GM23338 (cell line): ENCODE data around the gene EFCAB8. TPM values are rescaled to one million over a fixed set of nuclear protein-coding genes. Genes with fewer than 3 reads are reported as not detected.

Source experiments
- ATAC-seq: fragments of 200-7000 bp; cut with Tn5 transposase; 3 replicates; pipeline ENCODE4 v1.9.1; 2020
- DNase-seq: peaks from one replicate; pipeline ENCODE4 v3.0.0-alpha.2; 2015; ENCODE audit warnings: low spot score
- H2AFZ ChIP-seq: fragments of 200-600 bp; sonication (generic); 2 replicates; pipeline ENCODE4 v1.8.0; 2016; ENCODE audit warnings: antibody characterized with exemption, mild to moderate bottlenecking, moderate library complexity
- H3F3A ChIP-seq: fragments of 200-600 bp; sonication (generic); replicated peaks from 2 replicates; pipeline ENCODE4 v1.8.0; 2017; ENCODE audit warnings: antibody characterized with exemption, mixed run types, low read depth
- H3K27ac ChIP-seq: fragments of 200-600 bp; sonication (generic); 2 replicates; pipeline ENCODE4 v1.6.1; 2016; ENCODE audit warnings: low read depth
- H3K27me3 ChIP-seq: fragments of 200-600 bp; sonication (generic); 2 replicates; pipeline ENCODE4 v1.8.0; 2016; ENCODE audit warnings: mild to moderate bottlenecking, mixed run types, moderate library complexity; ENCODE audit not compliant: insufficient read depth
- H3K36me3 ChIP-seq: fragments of 200-600 bp; sonication (generic); 2 replicates; pipeline ENCODE4 v1.8.0; 2016; ENCODE audit warnings: mild to moderate bottlenecking; ENCODE audit not compliant: insufficient read depth
- H3K4me1 ChIP-seq: fragments of 200-600 bp; sonication (generic); 2 replicates; pipeline ENCODE4 v1.8.0; 2016; ENCODE audit warnings: mild to moderate bottlenecking, moderate library complexity; ENCODE audit not compliant: insufficient read depth
- H3K4me2 ChIP-seq: fragments of 200-600 bp; sonication (generic); 2 replicates; pipeline ENCODE4 v1.7.1; 2017; ENCODE audit warnings: mixed run types
- H3K4me3 ChIP-seq: fragments of 200-600 bp; sonication (generic); 2 replicates; pipeline ENCODE4 v1.6.1; 2016; ENCODE audit warnings: mixed run types
- H3K79me2 ChIP-seq: fragments of 200-600 bp; sonication (generic); replicated peaks from 2 replicates; pipeline ENCODE4 v1.8.0; 2017; ENCODE audit warnings: mild to moderate bottlenecking; ENCODE audit not compliant: insufficient read depth
- H3K9me2 ChIP-seq: fragments of 200-600 bp; sonication (generic); 2 replicates; pipeline ENCODE4 v1.8.0; 2017; ENCODE audit not compliant: insufficient read depth
- H4K20me1 ChIP-seq: fragments of 200-600 bp; sonication (generic); replicated peaks from 2 replicates; pipeline ENCODE4 v1.8.0; 2017; ENCODE audit warnings: mild to moderate bottlenecking; ENCODE audit not compliant: insufficient read depth
- H3K27ac Mint-ChIP-seq: 2 replicates; pipeline ENCODE4 v1.8.0; 2020; ENCODE audit warnings: inconsistent platforms, mild to moderate bottlenecking, moderate library complexity, mixed read lengths
- H3K27me3 Mint-ChIP-seq: 3 replicates; pipeline ENCODE4 v1.8.0; 2022; ENCODE audit warnings: low read depth, mild to moderate bottlenecking, moderate library complexity, mixed read lengths, inconsistent platforms; ENCODE audit not compliant: insufficient read depth, poor library complexity
- H3K36me3 Mint-ChIP-seq: 3 replicates; pipeline ENCODE4 v1.8.0; 2021; ENCODE audit warnings: low read depth, mild to moderate bottlenecking, inconsistent platforms, moderate library complexity, mixed read lengths
- H3K4me1 Mint-ChIP-seq: 3 replicates; pipeline ENCODE4 v1.8.0; 2020; ENCODE audit warnings: mild to moderate bottlenecking, inconsistent platforms, mixed read lengths
- H3K4me3 Mint-ChIP-seq: 3 replicates; pipeline ENCODE4 v1.8.0; 2021; ENCODE audit warnings: moderate library complexity, mild to moderate bottlenecking, inconsistent platforms, mixed read lengths
- H3K9me3 Mint-ChIP-seq: 3 replicates; pipeline ENCODE4 v1.8.0; 2020; ENCODE audit warnings: moderate library complexity, mild to moderate bottlenecking, inconsistent platforms, mixed read lengths
- EZH2phosphoT487 ChIP-seq: fragments of 200-600 bp; sonication (generic); IDR thresholded peaks from one replicate; pipeline ENCODE4 v1.8.1; 2018; ENCODE audit warnings: antibody characterized with exemption; ENCODE audit not compliant: unreplicated experiment
- JUNB ChIP-seq: IDR thresholded peaks from one replicate; pipeline ENCODE4 v1.6.1; 2016; ENCODE audit warnings: antibody characterized with exemption; ENCODE audit not compliant: unreplicated experiment
- POLR2AphosphoS5 ChIP-seq: IDR thresholded peaks from 2 replicates; pipeline ENCODE4 v1.6.1; 2016; ENCODE audit warnings: antibody characterized with exemption, low read depth
- ZNF331 ChIP-seq: fragments of 250-450 bp; sonication (Bioruptor Pico); IDR thresholded peaks from 2 replicates; pipeline ENCODE4 v1.5.0; 2020; ENCODE audit warnings: low read depth, mild to moderate bottlenecking, moderate library complexity
- polyA plus RNA-seq: library from polyadenylated mRNA; unstranded; fragments of >200 nt; fragmentation: Nextera tagmentation; extraction: Ambion mirVana; gene quantifications from 2 replicates; pipeline ENCODE4 v1.2.1, GENCODE V29; 2016
- total RNA-seq: library from RNA; depleted of rRNA; stranded (reverse); fragments of >200 nt; shearing (Covaris generic); gene quantifications from 2 replicates; pipeline ENCODE4 v1.2.3, GENCODE V29; 2014
- TF ChIP-seq, protein P1 (sequence below), 2 experiments: fragments of 200-600 bp in 1 of 2; sonication (generic) in 1 of 2; conservative IDR thresholded peaks; 2 replicates each; pipeline versions ENCODE4 v1.5.1 to v1.6.1; 2016 to 2017; ENCODE audit warnings: antibody characterized with exemption in 2 of 2, low read depth in 2 of 2, mild to moderate bottlenecking in 2 of 2, moderate library complexity in 1 of 2
- TF ChIP-seq, protein P2 (sequence below): IDR thresholded peaks from 2 replicates; pipeline ENCODE4 v1.6.1; 2016; ENCODE audit warnings: antibody characterized with exemption
- TF ChIP-seq, protein P3 (sequence below): fragments of 250-450 bp; sonication (Bioruptor Pico); IDR thresholded peaks from 2 replicates; pipeline ENCODE4 v1.5.0; 2020; ENCODE audit warnings: mild to moderate bottlenecking, moderate library complexity
- TF ChIP-seq, protein P4 (sequence below): IDR thresholded peaks from one replicate; pipeline ENCODE4 v1.6.1; 2018; ENCODE audit warnings: antibody characterized with exemption; ENCODE audit not compliant: unreplicated experiment

The EFCAB8 gene
- total and polyA plus RNA-seq, 2 experiments from 2014 or later, result 0.35 TPM; not detected in 1

DNA sequence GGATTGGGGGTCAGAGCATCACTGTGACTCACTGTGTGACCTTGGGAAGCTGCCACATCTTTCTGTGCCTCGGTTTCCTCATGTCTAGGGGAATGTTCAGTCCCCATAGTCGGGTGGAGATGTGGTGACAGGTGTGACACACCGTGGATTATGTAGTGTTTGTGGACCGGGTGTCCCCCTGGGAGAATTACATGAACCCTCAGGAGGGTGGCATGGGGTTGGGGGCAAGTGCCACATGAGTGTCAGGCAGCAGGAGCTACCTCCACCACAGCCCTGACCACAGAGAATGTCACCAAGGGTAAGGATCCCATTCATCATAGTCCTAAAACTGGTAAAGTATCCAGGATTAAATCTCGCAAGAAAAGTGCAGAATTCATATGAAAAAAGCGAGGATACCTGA is 122.3 kb downstream of the EFCAB8 start (continued):
- TF ChIP-seq, protein P1, sequence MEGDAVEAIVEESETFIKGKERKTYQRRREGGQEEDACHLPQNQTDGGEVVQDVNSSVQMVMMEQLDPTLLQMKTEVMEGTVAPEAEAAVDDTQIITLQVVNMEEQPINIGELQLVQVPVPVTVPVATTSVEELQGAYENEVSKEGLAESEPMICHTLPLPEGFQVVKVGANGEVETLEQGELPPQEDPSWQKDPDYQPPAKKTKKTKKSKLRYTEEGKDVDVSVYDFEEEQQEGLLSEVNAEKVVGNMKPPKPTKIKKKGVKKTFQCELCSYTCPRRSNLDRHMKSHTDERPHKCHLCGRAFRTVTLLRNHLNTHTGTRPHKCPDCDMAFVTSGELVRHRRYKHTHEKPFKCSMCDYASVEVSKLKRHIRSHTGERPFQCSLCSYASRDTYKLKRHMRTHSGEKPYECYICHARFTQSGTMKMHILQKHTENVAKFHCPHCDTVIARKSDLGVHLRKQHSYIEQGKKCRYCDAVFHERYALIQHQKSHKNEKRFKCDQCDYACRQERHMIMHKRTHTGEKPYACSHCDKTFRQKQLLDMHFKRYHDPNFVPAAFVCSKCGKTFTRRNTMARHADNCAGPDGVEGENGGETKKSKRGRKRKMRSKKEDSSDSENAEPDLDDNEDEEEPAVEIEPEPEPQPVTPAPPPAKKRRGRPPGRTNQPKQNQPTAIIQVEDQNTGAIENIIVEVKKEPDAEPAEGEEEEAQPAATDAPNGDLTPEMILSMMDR (conservative IDR thresholded peaks at IDR 0.05; ENCODE audit: low read depth in 2 of 2), result no peak
- TF ChIP-seq EZH2phosphoT487, result no peak
- no peak for TF ChIP-seq POLR2AphosphoS5

DNA sequence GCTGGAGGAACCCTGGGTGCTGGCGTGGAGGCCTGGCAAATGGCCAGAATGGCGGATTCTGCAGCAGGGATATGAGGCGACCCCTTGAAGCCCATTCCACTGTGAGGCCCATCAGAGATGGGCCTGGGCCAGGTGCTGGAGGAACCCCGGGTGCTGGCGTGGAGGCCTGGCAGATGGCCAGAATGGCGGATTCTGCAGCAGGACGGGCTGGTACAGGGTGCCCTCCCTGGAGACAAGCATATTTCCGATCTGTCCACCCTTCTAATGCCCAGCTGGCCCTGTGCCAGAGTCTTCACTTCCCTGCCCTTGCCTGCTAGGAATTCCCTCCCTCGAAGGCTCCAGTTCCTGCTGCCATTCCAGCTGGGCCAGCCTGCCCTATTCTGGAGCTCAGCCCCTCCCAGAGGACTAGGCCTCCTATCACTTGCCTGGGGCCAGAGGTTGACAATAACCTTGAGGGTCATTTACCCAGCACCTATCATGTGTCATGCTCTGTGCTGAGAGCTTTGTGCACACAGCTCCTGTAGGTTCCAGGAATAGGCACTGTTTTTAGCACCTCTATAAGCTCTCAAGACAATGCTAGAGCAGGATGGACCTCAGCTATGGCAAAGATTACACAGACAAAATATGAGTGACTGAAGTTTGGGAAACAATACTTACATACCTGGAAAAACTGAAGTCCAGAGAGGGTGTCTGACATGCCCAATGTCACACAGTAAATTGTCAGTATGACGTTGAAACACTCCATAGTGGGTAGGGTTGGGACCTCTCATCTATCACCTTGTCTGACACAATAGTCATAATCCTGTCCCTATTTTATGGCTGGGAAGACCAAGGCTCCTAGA is 124.1 kb downstream of the EFCAB8 start:
- no peak overlapping the region for H3K4me3 Mint-ChIP-seq
- no peak overlapping the region for H3K4me3 ChIP-seq
- H3F3A ChIP-seq, result no peaks in the 10 kb centered on the region
- no peaks in the 10 kb centered on the region for H3K9me3 Mint-ChIP-seq
- ATAC-seq (no peak), DNase-seq (no peak)
- no peak overlapping the region for H3K27ac Mint-ChIP-seq
- peaks cover 10% of the 10 kb centered on the region for H3K27me3 Mint-ChIP-seq
- no peak overlapping the region for H3K27ac ChIP-seq
- no peaks in the 10 kb centered on the region for H3K27me3 ChIP-seq
- H3K4me1 ChIP-seq, result no peaks in the 10 kb centered on the region; the same call in 1 of the 2 replicates
- no peaks in the 10 kb centered on the region for H3K79me2 ChIP-seq
- no peak overlapping the region for H2AFZ ChIP-seq
- H3K4me1 Mint-ChIP-seq, result no peaks in the 10 kb centered on the region; the same call in 2 of the 3 replicates
- no peaks in the 10 kb centered on the region for H3K36me3 Mint-ChIP-seq
- no peak overlapping the region for H3K4me2 ChIP-seq
- no peaks in the 10 kb centered on the region for H3K9me2 ChIP-seq
- no peaks in the 10 kb centered on the region for H3K36me3 ChIP-seq
- no peaks in the 10 kb centered on the region for H4K20me1 ChIP-seq
- TF ChIP-seq JUNB, result no peak
- no peak for TF ChIP-seq EZH2phosphoT487
- TF ChIP-seq, protein P2, sequence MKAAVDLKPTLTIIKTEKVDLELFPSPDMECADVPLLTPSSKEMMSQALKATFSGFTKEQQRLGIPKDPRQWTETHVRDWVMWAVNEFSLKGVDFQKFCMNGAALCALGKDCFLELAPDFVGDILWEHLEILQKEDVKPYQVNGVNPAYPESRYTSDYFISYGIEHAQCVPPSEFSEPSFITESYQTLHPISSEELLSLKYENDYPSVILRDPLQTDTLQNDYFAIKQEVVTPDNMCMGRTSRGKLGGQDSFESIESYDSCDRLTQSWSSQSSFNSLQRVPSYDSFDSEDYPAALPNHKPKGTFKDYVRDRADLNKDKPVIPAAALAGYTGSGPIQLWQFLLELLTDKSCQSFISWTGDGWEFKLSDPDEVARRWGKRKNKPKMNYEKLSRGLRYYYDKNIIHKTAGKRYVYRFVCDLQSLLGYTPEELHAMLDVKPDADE, result no peak
- TF ChIP-seq, protein P3, sequence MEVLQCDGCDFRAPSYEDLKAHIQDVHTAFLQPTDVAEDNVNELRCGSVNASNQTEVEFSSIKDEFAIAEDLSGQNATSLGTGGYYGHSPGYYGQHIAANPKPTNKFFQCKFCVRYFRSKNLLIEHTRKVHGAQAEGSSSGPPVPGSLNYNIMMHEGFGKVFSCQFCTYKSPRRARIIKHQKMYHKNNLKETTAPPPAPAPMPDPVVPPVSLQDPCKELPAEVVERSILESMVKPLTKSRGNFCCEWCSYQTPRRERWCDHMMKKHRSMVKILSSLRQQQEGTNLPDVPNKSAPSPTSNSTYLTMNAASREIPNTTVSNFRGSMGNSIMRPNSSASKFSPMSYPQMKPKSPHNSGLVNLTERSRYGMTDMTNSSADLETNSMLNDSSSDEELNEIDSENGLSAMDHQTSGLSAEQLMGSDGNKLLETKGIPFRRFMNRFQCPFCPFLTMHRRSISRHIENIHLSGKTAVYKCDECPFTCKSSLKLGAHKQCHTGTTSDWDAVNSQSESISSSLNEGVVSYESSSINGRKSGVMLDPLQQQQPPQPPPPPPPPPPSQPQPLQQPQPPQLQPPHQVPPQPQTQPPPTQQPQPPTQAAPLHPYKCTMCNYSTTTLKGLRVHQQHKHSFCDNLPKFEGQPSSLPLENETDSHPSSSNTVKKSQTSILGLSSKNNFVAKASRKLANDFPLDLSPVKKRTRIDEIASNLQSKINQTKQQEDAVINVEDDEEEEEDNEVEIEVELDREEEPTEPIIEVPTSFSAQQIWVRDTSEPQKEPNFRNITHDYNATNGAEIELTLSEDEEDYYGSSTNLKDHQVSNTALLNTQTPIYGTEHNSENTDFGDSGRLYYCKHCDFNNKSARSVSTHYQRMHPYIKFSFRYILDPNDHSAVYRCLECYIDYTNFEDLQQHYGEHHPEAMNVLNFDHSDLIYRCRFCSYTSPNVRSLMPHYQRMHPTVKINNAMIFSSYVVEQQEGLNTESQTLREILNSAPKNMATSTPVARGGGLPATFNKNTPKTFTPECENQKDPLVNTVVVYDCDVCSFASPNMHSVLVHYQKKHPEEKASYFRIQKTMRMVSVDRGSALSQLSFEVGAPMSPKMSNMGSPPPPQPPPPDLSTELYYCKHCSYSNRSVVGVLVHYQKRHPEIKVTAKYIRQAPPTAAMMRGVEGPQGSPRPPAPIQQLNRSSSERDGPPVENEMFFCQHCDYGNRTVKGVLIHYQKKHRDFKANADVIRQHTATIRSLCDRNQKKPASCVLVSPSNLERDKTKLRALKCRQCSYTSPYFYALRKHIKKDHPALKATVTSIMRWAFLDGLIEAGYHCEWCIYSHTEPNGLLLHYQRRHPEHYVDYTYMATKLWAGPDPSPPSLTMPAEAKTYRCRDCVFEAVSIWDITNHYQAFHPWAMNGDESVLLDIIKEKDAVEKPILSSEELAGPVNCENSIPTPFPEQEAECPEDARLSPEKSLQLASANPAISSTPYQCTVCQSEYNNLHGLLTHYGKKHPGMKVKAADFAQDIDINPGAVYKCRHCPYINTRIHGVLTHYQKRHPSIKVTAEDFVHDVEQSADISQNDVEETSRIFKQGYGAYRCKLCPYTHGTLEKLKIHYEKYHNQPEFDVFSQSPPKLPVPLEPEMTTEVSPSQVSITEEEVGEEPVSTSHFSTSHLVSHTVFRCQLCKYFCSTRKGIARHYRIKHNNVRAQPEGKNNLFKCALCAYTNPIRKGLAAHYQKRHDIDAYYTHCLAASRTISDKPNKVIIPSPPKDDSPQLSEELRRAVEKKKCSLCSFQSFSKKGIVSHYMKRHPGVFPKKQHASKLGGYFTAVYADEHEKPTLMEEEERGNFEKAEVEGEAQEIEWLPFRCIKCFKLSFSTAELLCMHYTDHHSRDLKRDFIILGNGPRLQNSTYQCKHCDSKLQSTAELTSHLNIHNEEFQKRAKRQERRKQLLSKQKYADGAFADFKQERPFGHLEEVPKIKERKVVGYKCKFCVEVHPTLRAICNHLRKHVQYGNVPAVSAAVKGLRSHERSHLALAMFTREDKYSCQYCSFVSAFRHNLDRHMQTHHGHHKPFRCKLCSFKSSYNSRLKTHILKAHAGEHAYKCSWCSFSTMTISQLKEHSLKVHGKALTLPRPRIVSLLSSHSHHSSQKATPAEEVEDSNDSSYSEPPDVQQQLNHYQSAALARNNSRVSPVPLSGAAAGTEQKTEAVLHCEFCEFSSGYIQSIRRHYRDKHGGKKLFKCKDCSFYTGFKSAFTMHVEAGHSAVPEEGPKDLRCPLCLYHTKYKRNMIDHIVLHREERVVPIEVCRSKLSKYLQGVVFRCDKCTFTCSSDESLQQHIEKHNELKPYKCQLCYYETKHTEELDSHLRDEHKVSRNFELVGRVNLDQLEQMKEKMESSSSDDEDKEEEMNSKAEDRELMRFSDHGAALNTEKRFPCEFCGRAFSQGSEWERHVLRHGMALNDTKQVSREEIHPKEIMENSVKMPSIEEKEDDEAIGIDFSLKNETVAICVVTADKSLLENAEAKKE (CRISPR knock-in tag), result no peak
- TF ChIP-seq, protein P1 (conservative IDR thresholded peaks at IDR 0.05; ENCODE audit: low read depth in 2 of 2), result no peak
- TF ChIP-seq, protein P4, sequence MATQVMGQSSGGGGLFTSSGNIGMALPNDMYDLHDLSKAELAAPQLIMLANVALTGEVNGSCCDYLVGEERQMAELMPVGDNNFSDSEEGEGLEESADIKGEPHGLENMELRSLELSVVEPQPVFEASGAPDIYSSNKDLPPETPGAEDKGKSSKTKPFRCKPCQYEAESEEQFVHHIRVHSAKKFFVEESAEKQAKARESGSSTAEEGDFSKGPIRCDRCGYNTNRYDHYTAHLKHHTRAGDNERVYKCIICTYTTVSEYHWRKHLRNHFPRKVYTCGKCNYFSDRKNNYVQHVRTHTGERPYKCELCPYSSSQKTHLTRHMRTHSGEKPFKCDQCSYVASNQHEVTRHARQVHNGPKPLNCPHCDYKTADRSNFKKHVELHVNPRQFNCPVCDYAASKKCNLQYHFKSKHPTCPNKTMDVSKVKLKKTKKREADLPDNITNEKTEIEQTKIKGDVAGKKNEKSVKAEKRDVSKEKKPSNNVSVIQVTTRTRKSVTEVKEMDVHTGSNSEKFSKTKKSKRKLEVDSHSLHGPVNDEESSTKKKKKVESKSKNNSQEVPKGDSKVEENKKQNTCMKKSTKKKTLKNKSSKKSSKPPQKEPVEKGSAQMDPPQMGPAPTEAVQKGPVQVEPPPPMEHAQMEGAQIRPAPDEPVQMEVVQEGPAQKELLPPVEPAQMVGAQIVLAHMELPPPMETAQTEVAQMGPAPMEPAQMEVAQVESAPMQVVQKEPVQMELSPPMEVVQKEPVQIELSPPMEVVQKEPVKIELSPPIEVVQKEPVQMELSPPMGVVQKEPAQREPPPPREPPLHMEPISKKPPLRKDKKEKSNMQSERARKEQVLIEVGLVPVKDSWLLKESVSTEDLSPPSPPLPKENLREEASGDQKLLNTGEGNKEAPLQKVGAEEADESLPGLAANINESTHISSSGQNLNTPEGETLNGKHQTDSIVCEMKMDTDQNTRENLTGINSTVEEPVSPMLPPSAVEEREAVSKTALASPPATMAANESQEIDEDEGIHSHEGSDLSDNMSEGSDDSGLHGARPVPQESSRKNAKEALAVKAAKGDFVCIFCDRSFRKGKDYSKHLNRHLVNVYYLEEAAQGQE, result no peak
- TF ChIP-seq ZNF331 (CRISPR knock-in tag), result no peak
